Neural progenitor cell (in vitro differentiated cells): ENCODE results near the gene NBEAL2. TPM values are rescaled to one million over a fixed set of nuclear protein-coding genes. Genes with fewer than 3 reads are reported as not detected.

Experiments used
- DNase-seq: peaks from one replicate; pipeline ENCODE4 v3.0.0-alpha.2; 2016; ENCODE audit warnings: low spot score
- H2AFZ ChIP-seq: fragments of 200-600 bp; sonication (generic); replicated peaks from 2 replicates; pipeline ENCODE4 v1.6.1; 2016; ENCODE audit warnings: antibody characterized with exemption
- H3F3A ChIP-seq: fragments of 200-600 bp; sonication (generic); 2 replicates; pipeline ENCODE4 v1.6.1; 2016; ENCODE audit warnings: antibody characterized with exemption, low read depth
- H3K27ac ChIP-seq: fragments of 200-600 bp; sonication (generic); 2 replicates; pipeline ENCODE4 v1.5.1; 2016; ENCODE audit warnings: mild to moderate bottlenecking
- H3K27me3 ChIP-seq: fragments of 200-600 bp; sonication (generic); 2 replicates; pipeline ENCODE4 v1.6.1; 2016; ENCODE audit warnings: mild to moderate bottlenecking, moderate library complexity
- H3K36me3 ChIP-seq: fragments of 200-600 bp; sonication (generic); 2 replicates; pipeline ENCODE4 v1.5.1; 2016
- H3K4me1 ChIP-seq: fragments of 200-600 bp; sonication (generic); 2 replicates; pipeline ENCODE4 v1.6.1; 2016; ENCODE audit warnings: mixed run types
- H3K4me2 ChIP-seq: fragments of 200-600 bp; sonication (generic); 2 replicates; pipeline ENCODE4 v1.6.1; 2016
- H3K4me3 ChIP-seq: fragments of 200-600 bp; sonication (generic); 2 replicates; pipeline ENCODE4 v1.5.1; 2016
- H3K79me2 ChIP-seq: fragments of 200-600 bp; sonication (generic); 2 replicates; pipeline ENCODE4 v1.6.1; 2016; ENCODE audit warnings: low read depth
- H3K9ac ChIP-seq: fragments of 200-600 bp; sonication (generic); 2 replicates; pipeline ENCODE4 v1.6.1; 2016
- H3K9me3 ChIP-seq: fragments of 200-600 bp; sonication (generic); 2 replicates; pipeline ENCODE4 v1.5.1; 2016; ENCODE audit warnings: low read depth
- H4K20me1 ChIP-seq: fragments of 200-600 bp; sonication (generic); 2 replicates; pipeline ENCODE4 v1.6.1; 2016; ENCODE audit warnings: low read depth
- H3K27ac Mint-ChIP-seq: 3 replicates; pipeline ENCODE4 v1.8.0; 2021; ENCODE audit warnings: mixed read lengths
- H3K27me3 Mint-ChIP-seq: 2 replicates; pipeline ENCODE4 v1.8.0; 2022; ENCODE audit warnings: low read depth, mild to moderate bottlenecking, inconsistent platforms, moderate library complexity, mixed read lengths; ENCODE audit not compliant: insufficient read depth
- H3K36me3 Mint-ChIP-seq: 3 replicates; pipeline ENCODE4 v1.8.0; 2021; ENCODE audit warnings: mixed read lengths
- H3K4me1 Mint-ChIP-seq: 3 replicates; pipeline ENCODE4 v1.8.0; 2021; ENCODE audit warnings: mixed read lengths
- H3K4me3 Mint-ChIP-seq: 3 replicates; pipeline ENCODE4 v1.8.0; 2021; ENCODE audit warnings: mild to moderate bottlenecking, moderate library complexity, mixed read lengths
- H3K9me3 Mint-ChIP-seq: 3 replicates; pipeline ENCODE4 v1.8.0; 2020; ENCODE audit warnings: mixed read lengths
- CTCF ChIP-seq: fragments of 200-600 bp; sonication (generic); IDR thresholded peaks from 2 replicates; pipeline ENCODE4 v1.5.1; 2017; ENCODE audit warnings: antibody characterized with exemption, mild to moderate bottlenecking
- EZH2 ChIP-seq: fragments of 200-600 bp; sonication (generic); IDR thresholded peaks from 2 replicates; pipeline ENCODE4 v1.6.1; 2017; ENCODE audit warnings: antibody characterized with exemption, mild to moderate bottlenecking, moderate library complexity
- EZH2phosphoT487 ChIP-seq: fragments of 200-600 bp; sonication (generic); IDR thresholded peaks from 2 replicates; pipeline ENCODE4 v1.6.1; 2017; ENCODE audit warnings: antibody characterized with exemption
- total RNA-seq: library from RNA; depleted of rRNA; stranded (reverse); fragments of >200 nt; gene quantifications from 2 replicates; pipeline ENCODE4 v1.2.3, GENCODE V29; 2015; ENCODE audit warnings: low replicate concordance

Gene NBEAL2
- total RNA-seq, 1 donor from 2014 or later = 6.3 TPM

GRCh38 chr3:46946416-46946815 lies 33.0 kb upstream of the NBEAL2 start:
- DNase-seq = no peak
- H3K4me3 ChIP-seq = no peak overlapping the region
- Mint-ChIP-seq H3K36me3 (peaks cover 20% of the 10 kb centered on the region), H3K4me3 (no peak overlapping the region), H3K27me3 (peaks cover 12% of the 10 kb centered on the region), H3K4me1 (peaks cover 19% of the 10 kb centered on the region), H3K9me3 (no peaks in the 10 kb centered on the region), H3K27ac (no peak overlapping the region)
- H3K36me3 ChIP-seq = no peaks in the 10 kb centered on the region
- H4K20me1 ChIP-seq = peaks cover 99% of the 10 kb centered on the region
- H3K4me1 ChIP-seq = peaks cover 5% of the 10 kb centered on the region
- H3K27me3 ChIP-seq = no peaks in the 10 kb centered on the region
- H3K27ac ChIP-seq = no peak overlapping the region
- no peak overlapping the region for H2AFZ ChIP-seq
- H3K9me3 ChIP-seq = no peaks in the 10 kb centered on the region
- no peak for TF ChIP-seq EZH2phosphoT487
- no peak for TF ChIP-seq EZH2
- TF ChIP-seq CTCF = no peak
- H3K79me2 ChIP-seq = peaks cover 94% of the 10 kb centered on the region
- H3K4me2 ChIP-seq = no peak overlapping the region
- no peak overlapping the region for H3K9ac ChIP-seq
- H3F3A ChIP-seq = no peaks in the 10 kb centered on the region

GRCh38 chr3:46946856-46947545 lies 32.5 kb upstream of the NBEAL2 start:
- Histone ChIP-seq H3K4me1 (peaks cover 5% of the 10 kb centered on the region), H3K4me2 (no peak overlapping the region), H3K79me2 (peaks cover 98% of the 10 kb centered on the region)

GRCh38 chr3:46947546-46947901 lies 31.9 kb upstream of the NBEAL2 start:
- Histone ChIP-seq H3K79me2 (peaks cover 98% of the 10 kb centered on the region), H3K4me1 (peaks cover 5% of the 10 kb centered on the region)
- H3K4me1 Mint-ChIP-seq = peaks cover 17% of the 10 kb centered on the region

More at GRCh38 chr3:46946856-46947545, 32.5 kb upstream of the NBEAL2 start:
- Histone ChIP-seq H3F3A (no peaks in the 10 kb centered on the region), H2AFZ (no peak overlapping the region), H3K9ac (no peak overlapping the region), H3K27ac (no peak overlapping the region), H3K4me3 (no peak overlapping the region), H3K9me3 (no peaks in the 10 kb centered on the region), H3K27me3 (no peaks in the 10 kb centered on the region), H4K20me1 (peaks cover 97% of the 10 kb centered on the region), H3K36me3 (no peaks in the 10 kb centered on the region)
- Mint-ChIP-seq H3K27ac (no peak overlapping the region), H3K27me3 (peaks cover 13% of the 10 kb centered on the region), H3K4me1 (peaks cover 19% of the 10 kb centered on the region), H3K36me3 (peaks cover 24% of the 10 kb centered on the region), H3K9me3 (no peaks in the 10 kb centered on the region), H3K4me3 (no peak overlapping the region)
- no peak for TF ChIP-seq EZH2
- TF ChIP-seq EZH2phosphoT487 = no peak
- no peak for TF ChIP-seq CTCF
- no peak for DNase-seq

More at GRCh38 chr3:46947546-46947901, 31.9 kb upstream of the NBEAL2 start:
- no peaks in the 10 kb centered on the region for H3K27me3 ChIP-seq
- no peak overlapping the region for H3K27ac ChIP-seq
- H2AFZ ChIP-seq = no peak overlapping the region
- peaks cover 16% of the 10 kb centered on the region for H3K27me3 Mint-ChIP-seq
- no peak overlapping the region for H3K4me3 Mint-ChIP-seq
- no peaks in the 10 kb centered on the region for H3K36me3 ChIP-seq
- H3K9me3 Mint-ChIP-seq = no peaks in the 10 kb centered on the region
- no peak overlapping the region for H3K4me3 ChIP-seq
- no peak overlapping the region for H3K9ac ChIP-seq
- peaks cover 24% of the 10 kb centered on the region for H3K36me3 Mint-ChIP-seq
- H4K20me1 ChIP-seq = peaks cover 97% of the 10 kb centered on the region
- H3K4me2 ChIP-seq = no peak overlapping the region
- H3K27ac Mint-ChIP-seq = peak overlapping the region; percentile 14
- TF ChIP-seq EZH2phosphoT487 (no peak), CTCF (no peak), EZH2 (no peak)
- no peak for DNase-seq
- no peaks in the 10 kb centered on the region for H3K9me3 ChIP-seq
- no peaks in the 10 kb centered on the region for H3F3A ChIP-seq
